Uterus (tissue), 2 donors: Measurements from ENCODE around the gene COL28A1.

ENCODE experiments used
- CTCF ChIP-seq, 4 experiments: fragments of 200-600 bp in 2 of 4; fragments of 450-650 bp in 2 of 4; sonication (generic) in 2 of 4; IDR thresholded peaks; one replicate each; pipeline ENCODE4 v1.5.1; 2016 to 2019; ENCODE audit warnings: antibody characterized with exemption in 4 of 4, mild to moderate bottlenecking in 2 of 4, moderate library complexity in 1 of 4
- POLR2A ChIP-seq, 2 donors: fragments of 450-650 bp; IDR thresholded peaks; one replicate each; pipeline ENCODE4 v1.6.1; 2016; ENCODE audit warnings: antibody characterized with exemption in 2 of 2, mild to moderate bottlenecking in 1 of 2, moderate library complexity in 1 of 2

GRCh38 chr7:7539711-7540110, 4.0 kb upstream of the COL28A1 start:
- TF ChIP-seq POLR2A (IDR thresholded peaks at IDR 0.05) (no peak), CTCF (IDR thresholded peaks at IDR 0.05) (no peak)
